ENCODE measurements around the gene ISM1.

GRCh38 chr20:13305284-13305683, 84.2 kb downstream of the ISM1 start:
- no peak for TF ChIP-seq EP300 (conservative IDR thresholded peaks at IDR 0.05; ENCODE audit: poor library complexity, severe bottlenecking)
- no peak for TF ChIP-seq SMC3 (conservative IDR thresholded peaks at IDR 0.05; ENCODE audit: poor library complexity)
- no peak for TF ChIP-seq CTCF (IDR thresholded peaks at IDR 0.05; ENCODE audit: poor library complexity, severe bottlenecking)
- TF ChIP-seq POLR2AphosphoS5 (IDR thresholded peaks at IDR 0.05), result no peak
- TF ChIP-seq MXI1 (conservative IDR thresholded peaks at IDR 0.05; ENCODE audit: poor library complexity, severe bottlenecking), result no peak
- TF ChIP-seq EZH2 (IDR thresholded peaks at IDR 0.05; ENCODE audit: borderline replicate concordance, insufficient read depth, low read length, poor library complexity, severe bottlenecking), result no peak
- TF ChIP-seq TAF1 (IDR thresholded peaks at IDR 0.05; ENCODE audit: low read depth), result no peak
- TF ChIP-seq RAD21 (conservative IDR thresholded peaks at IDR 0.05), result no peak

Measured in neural cell (in vitro differentiated cells).